ENCODE data around the gene LIPC. TPM values are rescaled to one million over a fixed set of nuclear protein-coding genes. Genes with fewer than 3 reads are reported as not detected.

Gene LIPC
- total and polyA plus RNA-seq, 8 donors, result 0.11 to 1.0 (median 0.60) TPM

- H3K9me3 ChIP-seq, result peaks cover 0 to 2% of the 10 kb centered on the region in 2 donors
- intact Hi-C loops (cut with DNase I), result no loop called here
- H3K4me1 ChIP-seq, result peaks cover 0 to 15% of the 10 kb centered on the region in 2 donors
- H3K36me3 ChIP-seq, result no peaks in the 10 kb centered on the region
- ATAC-seq (no peak), DNase-seq (no peak)
- no peaks in the 10 kb centered on the region for H3K27me3 ChIP-seq
- H3K4me3 ChIP-seq, result no peak overlapping the region
- H3K27ac ChIP-seq, result no peak overlapping the region
- TF ChIP-seq, protein P1, sequence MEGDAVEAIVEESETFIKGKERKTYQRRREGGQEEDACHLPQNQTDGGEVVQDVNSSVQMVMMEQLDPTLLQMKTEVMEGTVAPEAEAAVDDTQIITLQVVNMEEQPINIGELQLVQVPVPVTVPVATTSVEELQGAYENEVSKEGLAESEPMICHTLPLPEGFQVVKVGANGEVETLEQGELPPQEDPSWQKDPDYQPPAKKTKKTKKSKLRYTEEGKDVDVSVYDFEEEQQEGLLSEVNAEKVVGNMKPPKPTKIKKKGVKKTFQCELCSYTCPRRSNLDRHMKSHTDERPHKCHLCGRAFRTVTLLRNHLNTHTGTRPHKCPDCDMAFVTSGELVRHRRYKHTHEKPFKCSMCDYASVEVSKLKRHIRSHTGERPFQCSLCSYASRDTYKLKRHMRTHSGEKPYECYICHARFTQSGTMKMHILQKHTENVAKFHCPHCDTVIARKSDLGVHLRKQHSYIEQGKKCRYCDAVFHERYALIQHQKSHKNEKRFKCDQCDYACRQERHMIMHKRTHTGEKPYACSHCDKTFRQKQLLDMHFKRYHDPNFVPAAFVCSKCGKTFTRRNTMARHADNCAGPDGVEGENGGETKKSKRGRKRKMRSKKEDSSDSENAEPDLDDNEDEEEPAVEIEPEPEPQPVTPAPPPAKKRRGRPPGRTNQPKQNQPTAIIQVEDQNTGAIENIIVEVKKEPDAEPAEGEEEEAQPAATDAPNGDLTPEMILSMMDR (IDR thresholded peaks at IDR 0.05), result no peak
These were observed 62.8 kb downstream of the LIPC start for GRCh38 chr15:58494567-58494966.

- Histone ChIP-seq H3K4me3 (no peak overlapping the region), H3K27me3 (no peaks in the 10 kb centered on the region), H3K36me3 (no peaks in the 10 kb centered on the region), H3K27ac (no peak overlapping the region), H3K4me1 (peaks cover 0 to 11% of the 10 kb centered on the region in 2 donors), H3K9me3 (no peaks in the 10 kb centered on the region)
- TF ChIP-seq, protein P1 (IDR thresholded peaks at IDR 0.05), result no peak
- no peak for DNase-seq
- intact Hi-C loops (cut with DNase I), result no loop called here
- no peak for ATAC-seq
These were observed 64.2 kb downstream of the LIPC start for GRCh38 chr15:58495891-58496408.

GRCh38 chr15:58497046-58497785 lies 65.4 kb downstream of the LIPC start:
- Histone ChIP-seq H3K4me3 (no peak overlapping the region), H3K27me3 (no peaks in the 10 kb centered on the region), H3K9me3 (no peaks in the 10 kb centered on the region), H3K27ac (no peak overlapping the region), H3K4me1 (peaks cover 0 to 11% of the 10 kb centered on the region in 2 donors), H3K36me3 (no peaks in the 10 kb centered on the region)
- TF ChIP-seq, protein P1 (IDR thresholded peaks at IDR 0.05), result no peak
- DNase-seq (no peak), ATAC-seq (no peak)
- intact Hi-C loops (cut with DNase I), result no loop called here

DNA sequence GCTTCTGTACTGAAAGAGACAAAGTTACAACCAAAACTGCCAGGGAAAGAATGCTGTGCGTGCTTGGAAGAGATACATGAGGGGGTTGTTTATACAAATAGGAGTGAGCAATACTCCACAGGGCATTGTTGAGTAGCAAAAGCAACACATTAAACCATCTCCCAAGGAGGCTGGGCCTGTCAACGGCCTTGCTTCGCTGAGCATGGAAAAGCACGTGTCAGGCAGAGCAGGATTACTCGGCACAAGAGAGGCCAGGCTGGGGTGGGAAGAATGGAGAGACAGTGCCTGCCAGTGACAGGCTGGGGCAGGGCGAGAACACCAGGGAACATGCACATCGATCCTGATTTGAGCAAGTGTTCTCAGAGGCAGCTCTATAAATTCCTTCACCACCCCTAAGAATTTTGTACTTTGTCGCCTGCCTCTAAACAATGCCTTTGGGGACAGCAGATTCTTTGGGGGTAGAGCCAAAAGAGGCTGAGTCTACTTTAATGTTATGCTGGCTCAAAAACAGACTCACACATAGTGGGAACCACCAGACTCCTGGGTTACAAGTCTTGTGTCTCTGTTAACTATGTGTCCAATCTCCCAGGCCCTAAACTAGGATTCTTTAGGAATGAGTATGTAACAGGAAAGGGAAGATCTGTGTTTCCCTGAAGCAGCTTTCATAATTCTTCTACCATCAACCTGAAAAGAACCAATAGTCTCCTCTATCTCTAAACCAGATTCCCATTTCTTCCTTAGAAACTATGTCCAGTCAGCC lies 67.2 kb downstream of the LIPC start:
- TF ChIP-seq, protein P1 (IDR thresholded peaks at IDR 0.05), result no peak
- Histone ChIP-seq H3K36me3 (no peaks in the 10 kb centered on the region), H3K27me3 (no peaks in the 10 kb centered on the region), H3K4me1 (peaks cover 0 to 11% of the 10 kb centered on the region in 2 donors), H3K4me3 (no peak overlapping the region), H3K9me3 (no peaks in the 10 kb centered on the region), H3K27ac (no peak overlapping the region)
- intact Hi-C loops (cut with DNase I), result no loop called here
- no peak for DNase-seq
- no peak for ATAC-seq

DNA sequence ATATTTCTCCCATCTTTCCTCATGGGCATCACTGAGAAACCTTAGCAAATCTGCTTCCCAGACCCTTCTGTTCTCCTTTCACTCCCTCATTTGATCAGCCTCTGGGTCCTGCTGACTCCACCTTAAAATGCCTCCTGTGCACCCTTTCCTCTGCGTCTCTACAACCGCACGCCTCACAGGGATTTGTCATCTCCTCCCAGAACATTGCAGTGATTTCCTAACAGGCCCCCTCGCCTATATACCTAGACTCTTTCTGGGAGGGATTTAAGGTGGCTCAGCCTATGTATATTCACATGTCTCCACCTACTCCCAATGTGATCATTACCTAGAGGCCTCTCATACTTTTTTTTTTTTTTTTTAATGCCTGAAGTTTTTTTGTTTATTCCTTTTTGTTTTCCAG lies 69.2 kb downstream of the LIPC start:
- intact Hi-C loops (cut with DNase I), result no loop called here
- Histone ChIP-seq H3K4me3 (no peak overlapping the region), H3K36me3 (no peaks in the 10 kb centered on the region), H3K27me3 (no peaks in the 10 kb centered on the region), H3K4me1 (peaks cover 0 to 12% of the 10 kb centered on the region in 2 donors), H3K9me3 (no peaks in the 10 kb centered on the region), H3K27ac (no peak overlapping the region)
- ATAC-seq (no peak), DNase-seq (no peak)
- TF ChIP-seq, protein P1 (IDR thresholded peaks at IDR 0.05), result no peak

Data from left lung (tissue), 10 donors.